H9 (cell line): Measurements from ENCODE around the gene WWC2. TPM values are rescaled to one million over a fixed set of nuclear protein-coding genes. Genes with fewer than 3 reads are reported as not detected.
A peak's percentile ranks its signal among the peaks of the same experiment; 100 is the strongest.

Source experiments
- DNase-seq: peaks from one replicate; pipeline ENCODE4 v3.0.0-alpha.2; 2017
- H2AFZ ChIP-seq: one replicate; pipeline ENCODE4 v1.6.1; 2013; ENCODE audit warnings: mild to moderate bottlenecking, low read length, control low read depth, moderate library complexity
- H2AK5ac ChIP-seq: 2 replicates; pipeline ENCODE4 v1.6.1; 2013; ENCODE audit warnings: low read length, control low read depth, mixed read lengths; ENCODE audit not compliant: insufficient read length
- H2BK120ac ChIP-seq: one replicate; pipeline ENCODE4 v1.6.1; 2013; ENCODE audit warnings: low read depth, mild to moderate bottlenecking, low read length, control low read depth, inconsistent platforms; ENCODE audit not compliant: poor library complexity, severe bottlenecking
- H2BK12ac ChIP-seq: 2 replicates; pipeline ENCODE4 v1.6.1; 2013; ENCODE audit warnings: low read length, control low read depth, mixed read lengths, low read depth; ENCODE audit not compliant: insufficient read length
- H2BK15ac ChIP-seq: 2 replicates; pipeline ENCODE4 v1.6.1; 2013; ENCODE audit warnings: low read depth, low read length, control low read depth
- H2BK20ac ChIP-seq: one replicate; pipeline ENCODE4 v1.6.1; 2013; ENCODE audit warnings: low read depth, mild to moderate bottlenecking, low read length, control low read depth, inconsistent platforms; ENCODE audit not compliant: poor library complexity, severe bottlenecking
- H2BK5ac ChIP-seq: 2 replicates; pipeline ENCODE4 v1.6.1; 2013; ENCODE audit warnings: low read length, control low read depth, mixed read lengths; ENCODE audit not compliant: insufficient read length
- H3K14ac ChIP-seq: 2 replicates; pipeline ENCODE4 v1.6.1; 2013; ENCODE audit warnings: low read length, control low read depth; ENCODE audit not compliant: insufficient read depth
- H3K18ac ChIP-seq: 2 replicates; pipeline ENCODE4 v1.6.1; 2013; ENCODE audit warnings: low read depth, mild to moderate bottlenecking, mixed read lengths, low read length, control low read depth; ENCODE audit not compliant: insufficient read length
- H3K23ac ChIP-seq: 2 replicates; pipeline ENCODE4 v1.6.1; 2013; ENCODE audit warnings: low read length, control low read depth, mixed read lengths, low read depth; ENCODE audit not compliant: insufficient read length
- H3K23me2 ChIP-seq: 2 replicates; pipeline ENCODE4 v1.6.1; 2013; ENCODE audit warnings: low read depth, mild to moderate bottlenecking, mixed read lengths, low read length, control low read depth; ENCODE audit not compliant: insufficient read length, poor library complexity, severe bottlenecking
- H3K27ac ChIP-seq: 2 replicates; pipeline ENCODE4 v1.5.1; 2013; ENCODE audit warnings: low read length, control low read depth, mixed read lengths, low read depth; ENCODE audit not compliant: insufficient read length
- H3K27me3 ChIP-seq: 2 replicates; pipeline ENCODE4 v1.6.1; 2013; ENCODE audit warnings: low read length, control low read depth, inconsistent platforms; ENCODE audit not compliant: insufficient read depth
- H3K4ac ChIP-seq: 2 replicates; pipeline ENCODE4 v1.6.1; 2013; ENCODE audit warnings: low read depth, mild to moderate bottlenecking, control low read depth, inconsistent platforms, low read length, moderate library complexity
- H3K4me1 ChIP-seq: 2 replicates; pipeline ENCODE4 v1.6.1; 2013; ENCODE audit warnings: low read length, control low read depth, inconsistent platforms; ENCODE audit not compliant: insufficient read depth
- H3K4me2 ChIP-seq: 2 replicates; pipeline ENCODE4 v1.6.1; 2013; ENCODE audit warnings: low read length, control low read depth, mixed read lengths; ENCODE audit not compliant: insufficient read length, insufficient read depth
- H3K56ac ChIP-seq: 2 replicates; pipeline ENCODE4 v1.6.1; 2013; ENCODE audit warnings: low read depth, mild to moderate bottlenecking, mixed read lengths, low read length, control low read depth; ENCODE audit not compliant: insufficient read length
- H3K79me1 ChIP-seq: 2 replicates; pipeline ENCODE4 v1.6.1; 2013; ENCODE audit warnings: low read depth, mild to moderate bottlenecking, moderate library complexity, low read length, control low read depth, inconsistent platforms; ENCODE audit not compliant: insufficient read depth, poor library complexity, severe bottlenecking
- H3K79me2 ChIP-seq: 2 replicates; pipeline ENCODE4 v1.6.1; 2013; ENCODE audit warnings: low read length, control low read depth, inconsistent platforms; ENCODE audit not compliant: insufficient read depth
- H3K9ac ChIP-seq: 2 replicates; pipeline ENCODE4 v1.6.1; 2013; ENCODE audit warnings: low read length, control low read depth, mixed read lengths; ENCODE audit not compliant: insufficient read length; ENCODE audit errors: extremely low read depth
- H3K9me3 ChIP-seq: one replicate; pipeline ENCODE4 v1.6.1; 2013; ENCODE audit warnings: low read depth, low read length, inconsistent platforms; ENCODE audit not compliant: control insufficient read depth
- H3T11ph ChIP-seq: one replicate; pipeline ENCODE4 v1.6.1; 2013; ENCODE audit warnings: mild to moderate bottlenecking, low read length, control low read depth, inconsistent platforms
- H4K20me1 ChIP-seq: one replicate; pipeline ENCODE4 v1.6.1; 2013; ENCODE audit not compliant: control insufficient read depth, insufficient read length, insufficient read depth
- H4K5ac ChIP-seq: 2 replicates; pipeline ENCODE4 v1.6.1; 2013; ENCODE audit warnings: low read depth, mild to moderate bottlenecking, mixed read lengths, low read length, control low read depth; ENCODE audit not compliant: insufficient read length
- H4K8ac ChIP-seq: replicated peaks from 2 replicates; pipeline ENCODE4 v1.6.1; 2013; ENCODE audit warnings: low read length, control low read depth, mixed read lengths, low read depth; ENCODE audit not compliant: insufficient read length
- H4K91ac ChIP-seq: 2 replicates; pipeline ENCODE4 v1.6.1; 2013; ENCODE audit warnings: low read depth, mild to moderate bottlenecking, moderate library complexity, mixed read lengths, low read length, control low read depth; ENCODE audit not compliant: insufficient read length
- H3K27ac Mint-ChIP-seq, 3 experiments: 2 replicates in 2 of 3; 3 replicates in 1 of 3; pipeline ENCODE4 v1.8.0; 2020 to 2021; ENCODE audit warnings: mixed read lengths in 3 of 3, mild to moderate bottlenecking in 1 of 3, moderate library complexity in 1 of 3
- H3K27me3 Mint-ChIP-seq: 2 replicates; pipeline ENCODE4 v1.8.0; 2021; ENCODE audit warnings: low read depth, mild to moderate bottlenecking, moderate library complexity, mixed read lengths
- H3K36me3 Mint-ChIP-seq, 3 experiments: 2 replicates in 2 of 3; 3 replicates in 1 of 3; pipeline ENCODE4 v1.8.0; 2020 to 2021; ENCODE audit warnings: low read depth in 3 of 3, mixed read lengths in 3 of 3; ENCODE audit not compliant: insufficient read depth in 1 of 3
- H3K4me1 Mint-ChIP-seq, 2 experiments: 2 replicates each; pipeline ENCODE4 v1.8.0; 2020; ENCODE audit warnings: mixed read lengths in 2 of 2
- H3K4me3 Mint-ChIP-seq, 2 experiments: 2 replicates in 1 of 2; 3 replicates in 1 of 2; pipeline ENCODE4 v1.8.0; 2020 to 2021; ENCODE audit warnings: mild to moderate bottlenecking in 2 of 2, mixed read lengths in 2 of 2, moderate library complexity in 1 of 2
- H3K9me3 Mint-ChIP-seq, 2 experiments: 2 replicates in 1 of 2; 3 replicates in 1 of 2; pipeline ENCODE4 v1.8.0; 2020; ENCODE audit warnings: mild to moderate bottlenecking in 2 of 2, mixed read lengths in 2 of 2, moderate library complexity in 1 of 2
- WGBS: extraction: QIAGEN DNeasy Blood & Tissue Kit; methylation state at CpG from one replicate; pipeline ENCODE4 v1.1.7; 2013; ENCODE audit warnings: missing lambda C conversion rate, low lambda C conversion rate, mixed read lengths; ENCODE audit not compliant: insufficient read length; ENCODE audit errors: extremely low coverage; 5-methylcytosine and 5-hydroxymethylcytosine counted together
- total RNA-seq: library from RNA; stranded (reverse); gene quantifications from 2 replicates; pipeline ENCODE4 v1.2.1, GENCODE V29; 2021
- TF ChIP-seq, protein P1 (sequence below): fragments of 200-600 bp; sonication (generic); conservative IDR thresholded peaks from 3 replicates; pipeline ENCODE4 v1.8.0; 2021; ENCODE audit warnings: antibody characterized with exemption, mild to moderate bottlenecking

WWC2 gene
- total RNA-seq, 1 experiment from 2014 or later: 106 TPM

- Histone ChIP-seq H3K27me3 (no peaks in the 10 kb centered on the region), H2BK5ac (no peak overlapping the region), H3K9me3 (no peaks in the 10 kb centered on the region), H3K4me2 (no peak overlapping the region), H3K14ac (no peak overlapping the region), H3K56ac (no peak overlapping the region), H4K8ac (no peak overlapping the region), H3T11ph (no peak overlapping the region), H2BK20ac (no peak overlapping the region), H3K4ac (no peak overlapping the region), H2BK12ac (no peak overlapping the region), H2AFZ (no peak overlapping the region), H4K91ac (no peak overlapping the region), H4K5ac (no peak overlapping the region), H3K9ac (no peak overlapping the region), H3K79me1 (no peaks in the 10 kb centered on the region), H2BK120ac (no peak overlapping the region), H3K18ac (no peak overlapping the region), H3K23me2 (no peaks in the 10 kb centered on the region), H2BK15ac (no peak overlapping the region), H3K23ac (no peak overlapping the region), H4K20me1 (no peaks in the 10 kb centered on the region), H2AK5ac (no peak overlapping the region), H3K27ac (no peak overlapping the region), H3K4me1 (no peaks in the 10 kb centered on the region), H3K79me2 (no peaks in the 10 kb centered on the region)
- Mint-ChIP-seq H3K27ac (no peak overlapping the region; a peak in 1 of 7 replicates), H3K27me3 (no peaks in the 10 kb centered on the region), H3K9me3 (0 out of 5 replicates have a peak, but pooled peaks cover 0 to 2% of the 10 kb centered on the region in 2 experiments), H3K36me3 (no peaks in the 10 kb centered on the region), H3K4me1 (peaks cover 16 to 17% of the 10 kb centered on the region in 2 experiments), H3K4me3 (no peak overlapping the region)
- TF ChIP-seq, protein P1, sequence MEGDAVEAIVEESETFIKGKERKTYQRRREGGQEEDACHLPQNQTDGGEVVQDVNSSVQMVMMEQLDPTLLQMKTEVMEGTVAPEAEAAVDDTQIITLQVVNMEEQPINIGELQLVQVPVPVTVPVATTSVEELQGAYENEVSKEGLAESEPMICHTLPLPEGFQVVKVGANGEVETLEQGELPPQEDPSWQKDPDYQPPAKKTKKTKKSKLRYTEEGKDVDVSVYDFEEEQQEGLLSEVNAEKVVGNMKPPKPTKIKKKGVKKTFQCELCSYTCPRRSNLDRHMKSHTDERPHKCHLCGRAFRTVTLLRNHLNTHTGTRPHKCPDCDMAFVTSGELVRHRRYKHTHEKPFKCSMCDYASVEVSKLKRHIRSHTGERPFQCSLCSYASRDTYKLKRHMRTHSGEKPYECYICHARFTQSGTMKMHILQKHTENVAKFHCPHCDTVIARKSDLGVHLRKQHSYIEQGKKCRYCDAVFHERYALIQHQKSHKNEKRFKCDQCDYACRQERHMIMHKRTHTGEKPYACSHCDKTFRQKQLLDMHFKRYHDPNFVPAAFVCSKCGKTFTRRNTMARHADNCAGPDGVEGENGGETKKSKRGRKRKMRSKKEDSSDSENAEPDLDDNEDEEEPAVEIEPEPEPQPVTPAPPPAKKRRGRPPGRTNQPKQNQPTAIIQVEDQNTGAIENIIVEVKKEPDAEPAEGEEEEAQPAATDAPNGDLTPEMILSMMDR: peak; percentile 50
- no peak for DNase-seq
- no CpG with 5 or more reads among the region's 15 CpGs for WGBS
These were observed 264.0 kb downstream of the WWC2 start for GRCh38 chr4:183362916-183363542.
